Common myeloid progenitor, CD34-positive (primary cell): ENCODE results near the gene XBP1.
"Not testable (repeated sequence)": the region's sequence is repeated elsewhere in the genome, so short reads cannot be mapped to it uniquely, and the experiment has no call there.

Source experiments
- CTCF ChIA-PET: fragments of 350-600 bp; sonication (Branson Sonifier 250); formaldehyde crosslinking; loops from one replicate; lab custom pipeline; 2021; ENCODE audit warnings: antibody characterized with exemption; lab: Charles Lee
- POLR2A ChIA-PET: fragments of 350-600 bp; sonication (Branson Sonifier 250); formaldehyde crosslinking; loops from one replicate; lab custom pipeline; 2021; ENCODE audit warnings: antibody characterized with exemption; lab: Charles Lee
- DNase-seq, 3 donors: peaks; one replicate each; pipeline versions ENCODE4 v3.0.0 to v3.0.0-alpha.2; 2013
- H3K27ac ChIP-seq, 2 experiments: 1 replicate in 1 of 2; 2 replicates in 1 of 2; pipeline ENCODE4 v1.7.0; 2013; ENCODE audit warnings: inconsistent platforms in 2 of 2, low read length in 2 of 2, mild to moderate bottlenecking in 2 of 2, low read depth in 1 of 2, moderate library complexity in 1 of 2; ENCODE audit not compliant: severe bottlenecking in 2 of 2, insufficient read depth in 1 of 2, poor library complexity in 1 of 2
- H3K27me3 ChIP-seq, 5 experiments: replicated peaks in 2 of 5; 1 replicate in 3 of 5; 2 replicates in 2 of 5; pipeline versions ENCODE4 v1.6.1 to v1.7.0; 2013; ENCODE audit warnings: low read length in 4 of 5, mild to moderate bottlenecking in 2 of 5, moderate library complexity in 2 of 5, inconsistent platforms in 1 of 5; ENCODE audit not compliant: insufficient read depth in 5 of 5, control insufficient read depth in 4 of 5
- H3K36me3 ChIP-seq, 4 experiments: 1 replicate in 2 of 4; 2 replicates in 2 of 4; pipeline versions ENCODE4 v1.6.1 to v1.7.0; 2013; ENCODE audit warnings: low read length in 3 of 4, control low read depth in 1 of 4, mild to moderate bottlenecking in 1 of 4; ENCODE audit not compliant: control insufficient read depth in 4 of 4, insufficient read depth in 4 of 4
- H3K4me1 ChIP-seq, 4 experiments: 1 replicate in 3 of 4; 2 replicates in 1 of 4; pipeline versions ENCODE4 v1.6.1 to v1.7.1; 2013; ENCODE audit warnings: low read length in 3 of 4, mild to moderate bottlenecking in 3 of 4, control low read depth in 1 of 4, inconsistent platforms in 1 of 4, moderate library complexity in 1 of 4; ENCODE audit not compliant: control insufficient read depth in 4 of 4, insufficient read depth in 4 of 4; ENCODE audit errors: control extremely low read depth in 1 of 4
- H3K4me3 ChIP-seq, 7 experiments: 1 replicate in 4 of 7; 2 replicates in 3 of 7; pipeline versions ENCODE4 v1.5.1 to v1.7.0; 2013; ENCODE audit warnings: mild to moderate bottlenecking in 7 of 7, low read length in 6 of 7, moderate library complexity in 6 of 7, inconsistent platforms in 2 of 7, low read depth in 2 of 7, control low read depth in 1 of 7; ENCODE audit not compliant: insufficient read depth in 4 of 7, control insufficient read depth in 1 of 7; ENCODE audit errors: extremely low read depth in 1 of 7
- H3K9me3 ChIP-seq, 5 experiments: 1 replicate in 4 of 5; 2 replicates in 1 of 5; pipeline versions ENCODE4 v1.6.1 to v1.7.1; 2013; ENCODE audit warnings: low read length in 4 of 5, mild to moderate bottlenecking in 2 of 5, inconsistent platforms in 1 of 5, low read depth in 1 of 5, moderate library complexity in 1 of 5; ENCODE audit not compliant: control insufficient read depth in 4 of 5, insufficient read depth in 2 of 5; ENCODE audit errors: control extremely low read depth in 1 of 5
- WGBS: methylation state at CpG from one replicate; pipeline ENCODE4 v1.1.5; 2013; ENCODE audit not compliant: insufficient coverage; 5-methylcytosine and 5-hydroxymethylcytosine counted together

XBP1 gene

GRCh38 chr22:28759861-28760560 is 40.4 kb downstream of the XBP1 start:
- H3K9me3 ChIP-seq = no peaks in the 10 kb centered on the region
- peaks cover 0 to 9% (median 1%) of the 10 kb centered on the region in 4 experiments for H3K36me3 ChIP-seq
- no peak overlapping the region for H3K27ac ChIP-seq
- no peak for DNase-seq
- H3K4me3 ChIP-seq = no peak overlapping the region
- WGBS = 100% methylated on average over 2 of the region's 3 CpGs
- peaks cover 0 to 7% (median 3%) of the 10 kb centered on the region in 4 experiments for H3K4me1 ChIP-seq
- H3K27me3 ChIP-seq = no peaks in the 10 kb centered on the region
- ChIA-PET POLR2A (interaction anchor here (0.7 kb wide), 2 partner anchors 32 to 72 kb away, joined by 3 to 6 read pairs; no protein-coding TSS in a partner anchor), CTCF (no interaction called here)

DNA sequence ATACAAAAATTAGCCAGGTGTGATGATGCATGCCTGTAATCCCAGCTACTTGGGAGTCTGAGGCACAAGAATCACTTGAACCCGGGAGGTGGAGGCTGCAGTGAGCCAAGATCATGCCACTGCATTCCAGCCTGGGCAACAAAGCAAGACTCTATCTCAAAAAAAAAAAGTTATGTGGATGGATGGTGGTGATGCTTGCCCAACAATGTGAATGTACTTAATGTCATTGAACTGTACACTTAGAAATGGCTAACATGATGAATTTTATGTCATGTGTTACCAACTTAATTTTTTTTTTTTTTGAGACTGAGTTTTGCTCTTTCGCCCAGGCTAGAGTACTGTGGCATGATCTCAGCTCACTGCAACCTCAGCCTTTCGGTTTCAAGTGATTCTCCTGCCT is 45.9 kb downstream of the XBP1 start:
- CTCF ChIA-PET, H3K4me3 ChIP-seq, DNase-seq, H3K27ac ChIP-seq, H3K4me1 ChIP-seq, H3K9me3 ChIP-seq, H3K27me3 ChIP-seq: not testable (repeated sequence)
- 100% methylated on average over 1 of the region's 3 CpGs for WGBS
- peaks cover 3 to 15% (median 13%) of the 10 kb centered on the region in 4 experiments for H3K36me3 ChIP-seq
- POLR2A ChIA-PET = interaction anchor here (0.7 kb wide), 1 partner anchor 18 kb away, joined by 6 read pairs; the partner anchor contains the start of gene CCDC117

GRCh38 chr22:28750471-28750881 is 49.9 kb downstream of the XBP1 start:
- Histone ChIP-seq H3K4me3 (no peak overlapping the region), H3K36me3 (peaks cover 9 to 40% (median 23%) of the 10 kb centered on the region in 4 experiments), H3K4me1 (peaks cover 0 to 16% (median 9%) of the 10 kb centered on the region in 4 experiments), H3K27me3 (no peaks in the 10 kb centered on the region), H3K9me3 (no peaks in the 10 kb centered on the region), H3K27ac (no peak overlapping the region)
- DNase-seq = no peak
- CTCF ChIA-PET = interaction anchor here (1.3 kb wide), 1 partner anchor 15 kb away, joined by 5 read pairs; no protein-coding TSS in a partner anchor
- POLR2A ChIA-PET = no interaction called here
- WGBS = 100% methylated on average over 2 of the region's 6 CpGs
